HepG2 (cell line): ENCODE measurements around the gene RNPS1. TPM values are rescaled to one million over a fixed set of nuclear protein-coding genes. Genes with fewer than 3 reads are reported as not detected.
A peak's percentile ranks its signal among the peaks of the same experiment; 100 is the strongest.

Source experiments
- ADNP ChIP-seq: sonication (generic); formaldehyde crosslinking; IDR thresholded peaks from 2 replicates; pipeline ENCODE4 v1.4.0; 2020; ENCODE audit warnings: missing genetic modification reagents
- ARNT2 ChIP-seq: sonication (generic); formaldehyde crosslinking; IDR thresholded peaks from 2 replicates; pipeline ENCODE4 v1.8.0; 2022; ENCODE audit warnings: mild to moderate bottlenecking, low read depth, missing genetic modification reagents, moderate library complexity
- CERS6 ChIP-seq: sonication (generic); formaldehyde crosslinking; IDR thresholded peaks from 2 replicates; pipeline ENCODE4 v1.5.0; 2020; ENCODE audit warnings: missing genetic modification reagents
- CHD4 ChIP-seq: fragments of 200-600 bp; sonication (generic); IDR thresholded peaks from 2 replicates; pipeline ENCODE4 v1.7.0; 2017; ENCODE audit warnings: mild to moderate bottlenecking, low read length, borderline replicate concordance
- ETS1 ChIP-seq: sonication (generic); formaldehyde crosslinking; IDR thresholded peaks from 2 replicates; pipeline ENCODE4 v1.4.0; 2020; ENCODE audit warnings: missing genetic modification reagents
- HES4 ChIP-seq: sonication (generic); formaldehyde crosslinking; IDR thresholded peaks from 2 replicates; pipeline ENCODE4 v1.9.0; 2021; ENCODE audit warnings: mild to moderate bottlenecking, missing genetic modification reagents, borderline replicate concordance
- HOXA5 ChIP-seq: sonication (generic); formaldehyde crosslinking; IDR thresholded peaks from 2 replicates; pipeline ENCODE4 v1.4.0; 2020; ENCODE audit warnings: missing genetic modification reagents
- IKZF1 ChIP-seq: fragments of 450-650 bp; IDR thresholded peaks from 2 replicates; pipeline ENCODE4 v1.7.1; 2016
- SOX6 ChIP-seq, 2 experiments: fragments of 450-650 bp in 1 of 2; sonication (generic) in 1 of 2; formaldehyde crosslinking in 1 of 2; IDR thresholded peaks; 2 replicates each; pipeline versions ENCODE4 v1.4.0 to v1.6.1; 2017 to 2020; ENCODE audit warnings: antibody characterized with exemption in 1 of 2, mild to moderate bottlenecking in 1 of 2, missing genetic modification reagents in 1 of 2
- SP2 ChIP-seq: sonication (generic); formaldehyde crosslinking; IDR thresholded peaks from 2 replicates; pipeline ENCODE4 v1.5.1; 2020; ENCODE audit warnings: mild to moderate bottlenecking, missing genetic modification reagents
- ZBTB25 ChIP-seq: IDR thresholded peaks from 2 replicates; pipeline ENCODE4 v1.6.1; 2018; ENCODE audit warnings: missing genetic modification reagents
- ZNF382 ChIP-seq: sonication (generic); formaldehyde crosslinking; IDR thresholded peaks from 2 replicates; pipeline ENCODE4 v1.5.0; 2020; ENCODE audit warnings: missing genetic modification reagents, mild to moderate bottlenecking, borderline replicate concordance
- ZNF747 ChIP-seq: sonication (generic); formaldehyde crosslinking; IDR thresholded peaks from 2 replicates; pipeline ENCODE4 v1.8.1; 2023; ENCODE audit warnings: missing genetic modification reagents, mild to moderate bottlenecking, borderline replicate concordance
- ZNF768 ChIP-seq: sonication (generic); formaldehyde crosslinking; IDR thresholded peaks from 2 replicates; pipeline ENCODE4 v1.4.0; 2020; ENCODE audit warnings: missing genetic modification reagents
- polyA plus RNA-seq, 8 experiments: library from polyadenylated mRNA; depleted of rRNA in 3 of 8; stranded (reverse) in 7 of 8; unstranded in 1 of 8; fragments of >200 nt; fragmentation: Illumina TruSeq in 4 of 8; extraction: Trizol in 4 of 8; gene quantifications; 2 replicates each; pipeline versions ENCODE4 v1.2.1 to v1.2.3, GENCODE V29; 2011 to 2016; ENCODE audit warnings: low read depth in 4 of 8, missing spikeins in 1 of 8, mixed read lengths in 1 of 8; ENCODE audit not compliant: insufficient read depth in 1 of 8
- total RNA-seq, 5 experiments: library from RNA; depleted of rRNA; stranded (reverse); fragments of >200 nt; fragmentation: Illumina TruSeq; extraction: Trizol; gene quantifications; 2 replicates each; pipeline ENCODE4 v1.2.3, GENCODE V29; 2016; ENCODE audit warnings: low read depth in 1 of 5
- TF ChIP-seq, protein P1 (sequence below): sonication (generic); formaldehyde crosslinking; IDR thresholded peaks from 2 replicates; pipeline ENCODE4 v1.5.0; 2020; ENCODE audit warnings: missing genetic modification reagents, mild to moderate bottlenecking, borderline replicate concordance
- TF ChIP-seq, protein P2 (sequence below): sonication (generic); formaldehyde crosslinking; IDR thresholded peaks from 2 replicates; pipeline ENCODE4 v1.9.0; 2022; ENCODE audit warnings: missing genetic modification reagents, mild to moderate bottlenecking, borderline replicate concordance
- TF ChIP-seq, protein P3 (sequence below): sonication (generic); formaldehyde crosslinking; IDR thresholded peaks from 2 replicates; pipeline ENCODE4 v1.5.1; 2020; ENCODE audit warnings: missing genetic modification reagents, mild to moderate bottlenecking, borderline replicate concordance

RNPS1 gene
- total and polyA plus RNA-seq, 2 of the 13 experiments (the other 11 are each of a cell fraction or from before 2014, with no cell fraction given): 126 to 133 TPM

GRCh38 chr16:2205104-2205966 lies 62.6 kb downstream of the RNPS1 start, which contains the start of gene MLST8 (continued):
- TF ChIP-seq, protein P1, sequence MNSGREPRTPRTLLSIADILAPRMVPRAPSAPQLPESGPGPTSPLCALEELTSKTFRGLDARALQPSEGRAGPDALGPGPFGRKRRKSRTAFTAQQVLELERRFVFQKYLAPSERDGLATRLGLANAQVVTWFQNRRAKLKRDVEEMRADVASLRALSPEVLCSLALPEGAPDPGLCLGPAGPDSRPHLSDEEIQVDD: peak; percentile 88; the same call in 1 of the 2 replicates
- no peak for TF ChIP-seq ZNF382
- no peak for TF ChIP-seq SOX6 (IDR thresholded peaks at IDR 0.05)
- TF ChIP-seq SOX6 (CRISPR knock-in tag; IDR thresholded peaks at IDR 0.05): peak; percentile 44
- peak; percentile 54; the same call in 1 of the 2 replicates for TF ChIP-seq ZBTB25 (CRISPR knock-in tag)
- TF ChIP-seq ETS1 (CRISPR knock-in tag): no peak
- TF ChIP-seq IKZF1: no peak
- TF ChIP-seq SP2 (CRISPR knock-in tag): no peak
- no peak for TF ChIP-seq CHD4
- no peak for TF ChIP-seq CERS6
- peak; percentile 77; the same call in 1 of the 2 replicates for TF ChIP-seq ZNF768 (CRISPR knock-in tag)
- TF ChIP-seq HES4 (CRISPR knock-in tag): peak; percentile 94
- TF ChIP-seq ARNT2 (CRISPR knock-in tag): peak; percentile 52
- TF ChIP-seq, protein P2, sequence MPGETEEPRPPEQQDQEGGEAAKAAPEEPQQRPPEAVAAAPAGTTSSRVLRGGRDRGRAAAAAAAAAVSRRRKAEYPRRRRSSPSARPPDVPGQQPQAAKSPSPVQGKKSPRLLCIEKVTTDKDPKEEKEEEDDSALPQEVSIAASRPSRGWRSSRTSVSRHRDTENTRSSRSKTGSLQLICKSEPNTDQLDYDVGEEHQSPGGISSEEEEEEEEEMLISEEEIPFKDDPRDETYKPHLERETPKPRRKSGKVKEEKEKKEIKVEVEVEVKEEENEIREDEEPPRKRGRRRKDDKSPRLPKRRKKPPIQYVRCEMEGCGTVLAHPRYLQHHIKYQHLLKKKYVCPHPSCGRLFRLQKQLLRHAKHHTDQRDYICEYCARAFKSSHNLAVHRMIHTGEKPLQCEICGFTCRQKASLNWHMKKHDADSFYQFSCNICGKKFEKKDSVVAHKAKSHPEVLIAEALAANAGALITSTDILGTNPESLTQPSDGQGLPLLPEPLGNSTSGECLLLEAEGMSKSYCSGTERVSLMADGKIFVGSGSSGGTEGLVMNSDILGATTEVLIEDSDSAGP: peak; percentile 61; the same call in 1 of the 2 replicates
- peak; percentile 64; the same call in 1 of the 2 replicates for TF ChIP-seq ZNF747
- TF ChIP-seq, protein P3, sequence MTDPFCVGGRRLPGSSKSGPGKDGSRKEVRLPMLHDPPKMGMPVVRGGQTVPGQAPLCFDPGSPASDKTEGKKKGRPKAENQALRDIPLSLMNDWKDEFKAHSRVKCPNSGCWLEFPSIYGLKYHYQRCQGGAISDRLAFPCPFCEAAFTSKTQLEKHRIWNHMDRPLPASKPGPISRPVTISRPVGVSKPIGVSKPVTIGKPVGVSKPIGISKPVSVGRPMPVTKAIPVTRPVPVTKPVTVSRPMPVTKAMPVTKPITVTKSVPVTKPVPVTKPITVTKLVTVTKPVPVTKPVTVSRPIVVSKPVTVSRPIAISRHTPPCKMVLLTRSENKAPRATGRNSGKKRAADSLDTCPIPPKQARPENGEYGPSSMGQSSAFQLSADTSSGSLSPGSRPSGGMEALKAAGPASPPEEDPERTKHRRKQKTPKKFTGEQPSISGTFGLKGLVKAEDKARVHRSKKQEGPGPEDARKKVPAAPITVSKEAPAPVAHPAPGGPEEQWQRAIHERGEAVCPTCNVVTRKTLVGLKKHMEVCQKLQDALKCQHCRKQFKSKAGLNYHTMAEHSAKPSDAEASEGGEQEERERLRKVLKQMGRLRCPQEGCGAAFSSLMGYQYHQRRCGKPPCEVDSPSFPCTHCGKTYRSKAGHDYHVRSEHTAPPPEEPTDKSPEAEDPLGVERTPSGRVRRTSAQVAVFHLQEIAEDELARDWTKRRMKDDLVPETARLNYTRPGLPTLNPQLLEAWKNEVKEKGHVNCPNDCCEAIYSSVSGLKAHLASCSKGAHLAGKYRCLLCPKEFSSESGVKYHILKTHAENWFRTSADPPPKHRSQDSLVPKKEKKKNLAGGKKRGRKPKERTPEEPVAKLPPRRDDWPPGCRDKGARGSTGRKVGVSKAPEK (CRISPR knock-in tag): no peak
- no peak for TF ChIP-seq ADNP
- peak; percentile 57; the same call in 1 of the 2 replicates for TF ChIP-seq HOXA5 (CRISPR knock-in tag)
